Left hindlimb (tissue), 1 donor: ENCODE results near the gene AK4.
"Not testable (repeated sequence)": the region's sequence is repeated elsewhere in the genome, so short reads cannot be mapped to it uniquely, and the experiment has no call there.

Experiments used
- DNase-seq: peaks from one replicate; pipeline ENCODE4 v3.0.0-alpha.2; 2018

Gene AK4

GRCh38 chr1:65150583-65151263 is 2.7 kb downstream of the AK4 start:
- DNase-seq: no peak

GRCh38 chr1:65151641-65152040 is 3.6 kb downstream of the AK4 start:
- no peak for DNase-seq

- no peak for DNase-seq
Measured at GRCh38 chr1:65153635-65154034, 5.6 kb downstream of the AK4 start.

- DNase-seq: no peak
Measured at GRCh38 chr1:65156910-65157545, 9.0 kb downstream of the AK4 start.

GRCh38 chr1:65157546-65157941 is 9.5 kb downstream of the AK4 start:
- no peak for DNase-seq

GRCh38 chr1:65159291-65159688 is 11.3 kb downstream of the AK4 start:
- DNase-seq: not testable (repeated sequence)

GRCh38 chr1:65159801-65160523 is 12.0 kb downstream of the AK4 start:
- DNase-seq: no peak

- DNase-seq: no peak
Measured at GRCh38 chr1:65163201-65163805, 15.3 kb downstream of the AK4 start.

- DNase-seq: not testable (repeated sequence)
Measured at GRCh38 chr1:65164101-65164500, 16.1 kb downstream of the AK4 start.

GRCh38 chr1:65164633-65165032 is 16.6 kb downstream of the AK4 start:
- no peak for DNase-seq

- no peak for DNase-seq
Measured at GRCh38 chr1:65165269-65165993, 17.4 kb downstream of the AK4 start.

GRCh38 chr1:65166572-65167305 is 18.7 kb downstream of the AK4 start:
- no peak for DNase-seq

- DNase-seq: no peak
Measured at GRCh38 chr1:65167586-65168242, 19.7 kb downstream of the AK4 start.

GRCh38 chr1:65168867-65169266 is 20.9 kb downstream of the AK4 start:
- DNase-seq: no peak

GRCh38 chr1:65170511-65171142 is 22.6 kb downstream of the AK4 start:
- DNase-seq: peak; percentile 69

- DNase-seq: no peak
Measured at GRCh38 chr1:65172936-65173690, 25.1 kb downstream of the AK4 start.

GRCh38 chr1:65174585-65174984 is 26.6 kb downstream of the AK4 start:
- peak; percentile 71 for DNase-seq

- peak; percentile 40 for DNase-seq
Measured at GRCh38 chr1:65175171-65176055, 27.4 kb downstream of the AK4 start.

GRCh38 chr1:65176056-65176450 is 28.1 kb downstream of the AK4 start:
- no peak for DNase-seq
